Lung microvascular endothelial cell (primary cell): Measurements from ENCODE around the gene CFAP20DC. TPM values are rescaled to one million over a fixed set of nuclear protein-coding genes. Genes with fewer than 3 reads are reported as not detected.
"Not testable (repeated sequence)": the region's sequence is repeated elsewhere in the genome, so short reads cannot be mapped to it uniquely, and the experiment has no call there.

Source experiments
- DNase-seq, 2 donors: peaks; one replicate each; pipeline versions ENCODE4 v3.0.0 to v3.0.0-alpha.2; 2010; ENCODE audit warnings: low read depth in 2 of 2
- total RNA-seq: library from RNA; depleted of rRNA; stranded (reverse); fragments of >200 nt; gene quantifications from 2 replicates; pipeline ENCODE4 v1.2.1, GENCODE V29; 2014

The CFAP20DC gene
- total RNA-seq, 1 donor from 2014 or later: 0.40 TPM

DNA sequence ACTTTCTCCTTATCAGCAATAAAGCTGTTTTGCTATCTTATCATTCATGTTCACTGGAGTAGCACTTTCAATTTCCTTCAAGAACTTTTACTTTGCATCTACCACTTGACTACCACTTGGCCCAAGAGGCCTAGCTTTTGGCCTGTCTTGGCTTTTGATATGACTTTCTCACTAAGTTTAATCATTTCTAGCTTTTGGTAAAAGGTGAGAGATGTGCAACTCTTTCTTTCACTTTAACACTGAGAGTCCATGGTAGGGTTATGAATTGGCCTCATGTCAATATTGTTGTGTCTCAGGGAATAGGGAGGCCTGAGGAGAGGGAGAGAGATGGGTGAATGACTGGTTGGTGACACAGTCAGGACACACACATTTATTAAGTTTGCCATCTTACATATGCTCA, 352.3 kb downstream of the CFAP20DC start:
- DNase-seq: no peak

DNA sequence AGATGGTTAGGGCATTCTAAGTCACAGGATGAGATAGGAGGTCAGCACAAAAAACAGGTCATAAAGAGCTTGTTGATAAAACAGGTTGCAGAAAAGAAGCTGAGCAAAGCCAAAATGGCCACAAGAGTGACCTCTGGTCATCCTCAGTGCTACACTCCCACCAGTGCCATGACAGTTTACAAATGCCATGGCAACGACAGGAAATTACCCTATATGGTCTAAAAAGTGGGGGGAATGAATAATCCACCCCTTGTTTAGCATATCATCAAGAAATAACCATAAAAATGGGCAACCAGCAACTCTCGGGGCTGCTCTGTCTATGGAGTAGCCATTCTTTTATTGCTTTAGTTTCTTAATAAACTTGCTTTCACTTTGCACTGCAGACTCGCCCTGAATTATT, 353.0 kb downstream of the CFAP20DC start:
- not testable (repeated sequence) for DNase-seq

DNA sequence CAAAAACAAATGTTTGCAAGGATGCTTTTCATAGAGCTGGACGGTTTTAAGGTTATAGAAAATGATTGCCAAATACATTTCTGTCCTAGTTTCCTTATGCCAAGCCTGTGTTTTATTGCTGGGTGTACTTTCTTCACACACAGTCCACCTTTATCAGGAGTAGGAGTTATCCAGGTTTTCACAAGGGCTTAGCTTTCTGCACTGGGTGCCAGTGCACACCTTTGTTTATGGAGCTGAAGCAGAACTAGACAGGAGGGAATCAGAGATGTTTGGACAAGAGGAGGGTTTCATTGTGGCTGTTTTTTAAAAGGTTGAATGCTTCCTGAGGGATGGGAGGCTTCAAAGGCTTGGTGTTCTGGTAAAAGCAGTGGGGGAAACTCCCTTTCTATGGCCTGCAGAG, 353.7 kb downstream of the CFAP20DC start:
- DNase-seq: no peak

- DNase-seq: not testable (repeated sequence)
Measured at GRCh38 chr3:58695284-58695683, 354.5 kb downstream of the CFAP20DC start.

DNA sequence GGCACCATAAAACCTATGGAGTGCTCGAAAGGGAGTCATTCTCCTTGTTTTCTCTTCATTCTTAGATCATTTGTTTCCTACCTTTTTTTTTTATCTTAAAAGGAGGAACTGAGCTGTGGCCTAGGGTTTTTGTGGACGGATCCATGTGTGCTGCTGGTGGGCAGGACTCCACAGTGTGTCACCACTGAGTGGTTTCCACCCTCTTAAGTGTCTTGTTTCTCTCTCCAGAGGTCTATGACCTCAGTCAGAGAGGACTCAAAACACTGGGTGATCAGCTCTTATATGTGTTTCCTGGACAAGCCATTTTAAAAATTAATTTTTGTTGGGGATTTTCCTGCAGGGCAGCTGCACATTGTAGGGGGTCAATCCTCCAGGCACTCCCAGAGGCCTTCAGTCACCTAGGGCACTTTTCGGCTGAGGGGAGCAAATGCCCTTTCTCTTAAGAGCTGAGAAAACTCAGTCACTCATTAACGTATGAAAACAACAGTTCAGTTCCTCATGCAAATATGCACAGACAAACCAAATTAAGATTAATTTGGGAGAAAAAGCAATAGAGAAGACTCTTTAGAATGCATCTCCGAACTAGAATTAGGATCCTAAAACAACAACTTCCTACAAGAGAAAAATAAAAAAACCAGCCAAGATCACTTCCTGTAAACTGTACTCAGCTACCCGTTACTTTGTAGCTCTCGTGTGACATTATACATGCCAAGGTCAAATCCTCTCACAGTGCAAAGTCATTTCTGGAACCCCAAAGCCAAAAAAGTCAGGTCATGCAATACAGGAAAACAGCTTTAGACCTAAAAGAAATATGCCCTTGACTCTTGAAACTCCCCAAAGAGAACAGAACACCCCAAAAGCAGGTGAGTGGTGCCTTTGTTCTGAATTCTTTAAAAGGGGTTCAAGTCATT, 355.6 kb downstream of the CFAP20DC start:
- no peak for DNase-seq

DNA sequence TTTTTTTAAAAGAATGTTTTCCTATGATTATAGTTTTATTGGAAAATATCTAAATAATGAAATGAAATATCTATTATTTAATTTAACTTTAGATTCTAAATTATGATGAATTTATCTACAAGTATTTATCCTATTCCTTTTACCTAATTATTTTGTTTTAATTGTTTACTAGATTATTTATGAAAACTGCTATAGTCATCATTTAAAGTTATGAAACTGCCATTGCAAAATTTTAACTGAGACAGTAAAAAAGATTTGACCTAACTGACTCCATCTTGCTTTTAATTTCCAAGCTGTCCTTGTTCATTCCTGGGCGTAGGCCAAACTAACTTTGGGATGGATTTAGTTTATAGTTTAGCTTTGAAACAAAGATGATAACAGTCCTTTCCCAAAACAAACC, 357.3 kb downstream of the CFAP20DC start:
- no peak for DNase-seq
